Measurements from ENCODE around the gene SH3BGR. TPM values are rescaled to one million over a fixed set of nuclear protein-coding genes. Genes with fewer than 3 reads are reported as not detected.

Gene SH3BGR
- total and polyA plus RNA-seq, 10 of the 15 experiments (the other 5 are each of a cell fraction or from before 2014, with no cell fraction given), result 0.45 to 3.5 (median 1.7) TPM

DNA sequence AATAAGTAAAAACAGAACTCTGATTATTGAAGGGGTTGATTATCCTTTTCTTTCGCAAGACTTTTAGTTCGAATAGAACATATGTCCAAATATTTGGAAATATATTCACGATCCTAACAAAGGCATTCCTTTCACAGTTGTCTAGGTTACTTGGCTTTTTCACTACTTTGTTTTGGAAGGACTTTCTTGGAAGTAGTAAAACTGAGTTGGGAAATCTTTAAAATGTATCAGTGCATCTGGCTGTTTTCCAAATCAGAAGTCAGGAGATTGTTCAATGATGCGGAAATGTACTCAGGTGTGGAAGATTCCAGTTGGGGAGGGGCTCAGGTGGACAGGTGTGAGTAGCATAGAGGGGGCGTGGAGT lies 67.1 kb downstream of the SH3BGR start (continued):
- TF ChIP-seq, protein P1, sequence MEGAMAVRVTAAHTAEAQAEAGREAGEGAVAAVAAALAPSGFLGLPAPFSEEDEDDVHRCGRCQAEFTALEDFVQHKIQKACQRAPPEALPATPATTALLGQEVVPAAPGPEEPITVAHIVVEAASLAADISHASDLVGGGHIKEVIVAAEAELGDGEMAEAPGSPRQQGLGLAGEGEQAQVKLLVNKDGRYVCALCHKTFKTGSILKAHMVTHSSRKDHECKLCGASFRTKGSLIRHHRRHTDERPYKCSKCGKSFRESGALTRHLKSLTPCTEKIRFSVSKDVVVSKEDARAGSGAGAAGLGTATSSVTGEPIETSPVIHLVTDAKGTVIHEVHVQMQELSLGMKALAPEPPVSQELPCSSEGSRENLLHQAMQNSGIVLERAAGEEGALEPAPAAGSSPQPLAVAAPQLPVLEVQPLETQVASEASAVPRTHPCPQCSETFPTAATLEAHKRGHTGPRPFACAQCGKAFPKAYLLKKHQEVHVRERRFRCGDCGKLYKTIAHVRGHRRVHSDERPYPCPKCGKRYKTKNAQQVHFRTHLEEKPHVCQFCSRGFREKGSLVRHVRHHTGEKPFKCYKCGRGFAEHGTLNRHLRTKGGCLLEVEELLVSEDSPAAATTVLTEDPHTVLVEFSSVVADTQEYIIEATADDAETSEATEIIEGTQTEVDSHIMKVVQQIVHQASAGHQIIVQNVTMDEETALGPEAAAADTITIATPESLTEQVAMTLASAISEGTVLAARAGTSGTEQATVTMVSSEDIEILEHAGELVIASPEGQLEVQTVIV (IDR thresholded peaks at IDR 0.05; ENCODE audit: borderline replicate concordance, partially characterized antibody), result no peak

DNA sequence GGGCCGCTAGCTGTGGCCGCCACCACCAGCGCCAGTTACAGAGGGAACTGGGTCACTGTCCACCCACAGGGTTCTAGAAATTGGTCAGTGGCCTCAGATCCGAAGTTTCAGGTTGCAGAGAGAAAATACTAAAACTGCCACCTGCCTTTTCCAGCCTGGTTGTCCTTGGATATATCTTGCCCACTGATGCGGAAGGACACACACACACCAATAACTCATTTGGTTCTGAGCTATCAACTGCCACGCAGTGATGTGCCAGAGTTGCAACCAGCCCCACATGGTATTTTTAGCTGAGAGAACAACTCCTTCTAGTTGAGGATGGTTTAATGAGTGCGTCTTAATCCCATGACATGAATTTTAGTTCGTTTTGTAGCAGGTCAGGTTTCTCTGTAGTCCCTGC lies 68.1 kb downstream of the SH3BGR start:
- Histone ChIP-seq H3K27ac (ENCODE audit: control insufficient read depth, insufficient read depth) (no peak overlapping the region), H3K27me3 (replicated peaks in 1 of 2; ENCODE audit: control insufficient read depth in 2 of 2, insufficient read depth in 2 of 2, low read length in 1 of 2) (no peaks in the 10 kb centered on the region), H2AFZ (ENCODE audit: control insufficient read depth, low read depth, low read length) (no peak overlapping the region), H3K9ac (ENCODE audit: control insufficient read depth, insufficient read depth, low read length) (no peak overlapping the region), H3K9me3 (replicated peaks; ENCODE audit: control insufficient read depth, insufficient read depth, low read length) (no peaks in the 10 kb centered on the region), H3K4me2 (ENCODE audit: control insufficient read depth, insufficient read depth) (no peak overlapping the region), H3K36me3 (ENCODE audit: control insufficient read depth in 2 of 2, insufficient read depth in 2 of 2, low read length in 1 of 2) (no peaks in the 10 kb centered on the region), H4K20me1 (ENCODE audit: control insufficient read depth, insufficient read depth) (no peaks in the 10 kb centered on the region), H3K79me2 (ENCODE audit: control insufficient read depth, insufficient read depth, low read length) (no peaks in the 10 kb centered on the region), H3K4me3 (no peak overlapping the region), H3K4me1 (ENCODE audit: control insufficient read depth, insufficient read depth, low read length) (no peaks in the 10 kb centered on the region)
- in situ Hi-C loops (cut with MboI), result loop anchor here (5.0 to 10.0 kb wide), 2 partner anchors 192 to 1615 kb away; no protein-coding TSS in a partner anchor
- ChIA-PET RAD21 (ENCODE audit: unreplicated experiment) (no interaction called here), POLR2A (no interaction called here), CTCF (no interaction called here), SMC1A (ENCODE audit: uncharacterized antibody, unreplicated experiment) (interaction anchor here (0.8 kb wide), 1 partner anchor 195 kb away, joined by 3 read pairs; no protein-coding TSS in a partner anchor)
- intact Hi-C loops (cut with micrococcal nuclease; ENCODE audit: unreplicated experiment), result loop anchor here (5.0 kb wide), 2 partner anchors 1547 to 1612 kb away; no protein-coding TSS in a partner anchor
- 49% methylated on average over 8 of the region's 8 CpGs for WGBS (ENCODE audit: insufficient coverage, insufficient replicate concordance, low lambda C conversion rate, missing lambda C conversion rate)
- FAIRE-seq (no peak), ATAC-seq (no peak), DNase-seq (ENCODE audit: low read depth, low spot score) (no peak)
- TF ChIP-seq, protein P2, sequence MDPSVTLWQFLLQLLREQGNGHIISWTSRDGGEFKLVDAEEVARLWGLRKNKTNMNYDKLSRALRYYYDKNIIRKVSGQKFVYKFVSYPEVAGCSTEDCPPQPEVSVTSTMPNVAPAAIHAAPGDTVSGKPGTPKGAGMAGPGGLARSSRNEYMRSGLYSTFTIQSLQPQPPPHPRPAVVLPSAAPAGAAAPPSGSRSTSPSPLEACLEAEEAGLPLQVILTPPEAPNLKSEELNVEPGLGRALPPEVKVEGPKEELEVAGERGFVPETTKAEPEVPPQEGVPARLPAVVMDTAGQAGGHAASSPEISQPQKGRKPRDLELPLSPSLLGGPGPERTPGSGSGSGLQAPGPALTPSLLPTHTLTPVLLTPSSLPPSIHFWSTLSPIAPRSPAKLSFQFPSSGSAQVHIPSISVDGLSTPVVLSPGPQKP (IDR thresholded peaks at IDR 0.05; ENCODE audit: low read depth, low read length), result no peak
- TF ChIP-seq NR2C2 (IDR thresholded peaks at IDR 0.05; ENCODE audit: borderline replicate concordance, control insufficient read depth, insufficient read length, low read depth), result no peak
- TF ChIP-seq SMC3 (IDR thresholded peaks at IDR 0.05; ENCODE audit: borderline replicate concordance, low read length), result no peak
- BruUV-seq (replicated peaks), result no TSS peak
